ENCODE data around the gene SEMA3C. TPM values are rescaled to one million over a fixed set of nuclear protein-coding genes. Genes with fewer than 3 reads are reported as not detected.

The SEMA3C gene
- total and polyA plus RNA-seq, 2 donors (not counting 1 experiment from before 2014, with no cell fraction given) = 0.06 TPM; not detected in 1

GRCh38 chr7:80842022-80842790, 76.6 kb downstream of the SEMA3C start:
- no peaks in the 10 kb centered on the region for H3K36me3 ChIP-seq (replicated peaks in 1 of 2; ENCODE audit: control extremely low read depth in 1 of 2, control insufficient read depth in 1 of 2, extremely low read depth in 1 of 2, insufficient read depth in 2 of 2, low read length in 1 of 2)
- DNase-seq (no peak), ATAC-seq (ENCODE audit: low read depth) (no peak)
- WGBS (ENCODE audit: insufficient coverage) = no CpG with 5 or more reads among the region's 4 CpGs
- H3K4me3 ChIP-seq (ENCODE audit: control extremely low read depth in 1 of 5, extremely low read depth in 1 of 5, insufficient read depth in 1 of 5, low read depth in 2 of 5, low read length in 4 of 5) = no peak overlapping the region
- H2AFZ ChIP-seq (ENCODE audit: insufficient read depth, low read depth, low read length, poor library complexity, severe bottlenecking) = no peak overlapping the region
- no peak overlapping the region for H3K4me3 Mint-ChIP-seq
- H4K20me1 ChIP-seq (ENCODE audit: control insufficient read depth, insufficient read depth, low read length, poor library complexity, severe bottlenecking) = no peaks in the 10 kb centered on the region
- CTCF ChIA-PET = no interaction called here
- no peaks in the 10 kb centered on the region for H3K27me3 ChIP-seq (replicated peaks in 1 of 4; ENCODE audit: control extremely low read depth in 1 of 4, control insufficient read depth in 3 of 4, insufficient read depth in 4 of 4, low read length in 3 of 4)
- H3K4me1 ChIP-seq (ENCODE audit: control insufficient read depth in 2 of 2, insufficient read depth in 2 of 2, low read length in 2 of 2) = no peaks in the 10 kb centered on the region
- no peak overlapping the region for H3K27ac ChIP-seq (ENCODE audit: low read length in 2 of 2)
- POLR2A ChIA-PET = no interaction called here
- H3K4me1 Mint-ChIP-seq = no peaks in the 10 kb centered on the region
- H3K27me3 Mint-ChIP-seq = no peaks in the 10 kb centered on the region
- no peak for TF ChIP-seq CTCF (IDR thresholded peaks at IDR 0.05)
- TF ChIP-seq EZH2 (IDR thresholded peaks at IDR 0.05; ENCODE audit: borderline replicate concordance, insufficient read depth, low read depth, low read length, poor library complexity, severe bottlenecking) = no peak
- intact Hi-C loops (cut with micrococcal nuclease) = no loop called here
- H3K9me3 ChIP-seq (ENCODE audit: control extremely low read depth in 1 of 3, control insufficient read depth in 2 of 3, insufficient read depth in 1 of 3, low read length in 2 of 3) = no peaks in the 10 kb centered on the region
- H3K9me3 Mint-ChIP-seq (ENCODE audit: insufficient read depth) = peaks cover 2% of the 10 kb centered on the region
- H3K27ac Mint-ChIP-seq = no peak overlapping the region
- no peaks in the 10 kb centered on the region for H3K79me2 ChIP-seq (ENCODE audit: control insufficient read depth, insufficient read depth, low read length)
- H3K4me2 ChIP-seq (replicated peaks; ENCODE audit: low read depth, low read length, poor library complexity, severe bottlenecking) = no peak overlapping the region
- no peak overlapping the region for H3K9ac ChIP-seq (ENCODE audit: low read length)

GRCh38 chr7:80841423-80841955, 77.4 kb downstream of the SEMA3C start:
- Mint-ChIP-seq H3K27me3 (no peaks in the 10 kb centered on the region), H3K27ac (no peak overlapping the region), H3K4me3 (no peak overlapping the region), H3K4me1 (no peaks in the 10 kb centered on the region), H3K9me3 (ENCODE audit: insufficient read depth) (peaks cover 2% of the 10 kb centered on the region)
- no peaks in the 10 kb centered on the region for H3K27me3 ChIP-seq (replicated peaks in 1 of 4; ENCODE audit: control extremely low read depth in 1 of 4, control insufficient read depth in 3 of 4, insufficient read depth in 4 of 4, low read length in 3 of 4)
- H3K36me3 ChIP-seq (replicated peaks in 1 of 2; ENCODE audit: control extremely low read depth in 1 of 2, control insufficient read depth in 1 of 2, extremely low read depth in 1 of 2, insufficient read depth in 2 of 2, low read length in 1 of 2) = no peaks in the 10 kb centered on the region
- no peak overlapping the region for H3K9ac ChIP-seq (ENCODE audit: low read length)
- H4K20me1 ChIP-seq (ENCODE audit: control insufficient read depth, insufficient read depth, low read length, poor library complexity, severe bottlenecking) = no peaks in the 10 kb centered on the region
- intact Hi-C loops (cut with micrococcal nuclease) = no loop called here
- no peak for ATAC-seq (ENCODE audit: low read depth)
- H3K9me3 ChIP-seq (ENCODE audit: control extremely low read depth in 1 of 3, control insufficient read depth in 2 of 3, insufficient read depth in 1 of 3, low read length in 2 of 3) = no peaks in the 10 kb centered on the region
- no peak overlapping the region for H2AFZ ChIP-seq (ENCODE audit: insufficient read depth, low read depth, low read length, poor library complexity, severe bottlenecking)
- H3K4me1 ChIP-seq (ENCODE audit: control insufficient read depth in 2 of 2, insufficient read depth in 2 of 2, low read length in 2 of 2) = no peaks in the 10 kb centered on the region
- no peak overlapping the region for H3K27ac ChIP-seq (ENCODE audit: low read length in 2 of 2)
- ChIA-PET POLR2A (no interaction called here), CTCF (no interaction called here)
- H3K4me3 ChIP-seq (ENCODE audit: control extremely low read depth in 1 of 5, extremely low read depth in 1 of 5, insufficient read depth in 1 of 5, low read depth in 2 of 5, low read length in 4 of 5) = no peak overlapping the region
- no peak for DNase-seq
- TF ChIP-seq EZH2 (IDR thresholded peaks at IDR 0.05; ENCODE audit: borderline replicate concordance, insufficient read depth, low read depth, low read length, poor library complexity, severe bottlenecking) = no peak
- TF ChIP-seq CTCF (IDR thresholded peaks at IDR 0.05) = no peak
- no peak overlapping the region for H3K4me2 ChIP-seq (replicated peaks; ENCODE audit: low read depth, low read length, poor library complexity, severe bottlenecking)
- H3K79me2 ChIP-seq (ENCODE audit: control insufficient read depth, insufficient read depth, low read length) = no peaks in the 10 kb centered on the region

All from B cell (primary cell).